KOPT-K1 (cell line): ENCODE data around the gene STXBP6.

Experiments used
- H3K27ac ChIP-seq: fragments of 200-600 bp; sonication (generic); 2 replicates; pipeline ENCODE4 v1.5.1; 2016; ENCODE audit warnings: antibody characterized with exemption, mild to moderate bottlenecking, low read depth, low read length; ENCODE audit not compliant: poor library complexity, severe bottlenecking
- H3K36me3 ChIP-seq: fragments of 200-600 bp; sonication (generic); 2 replicates; pipeline ENCODE4 v1.5.1; 2017; ENCODE audit warnings: antibody characterized with exemption, mild to moderate bottlenecking, low read length, moderate library complexity; ENCODE audit not compliant: insufficient read depth
- H3K9me3 ChIP-seq: fragments of 200-600 bp; sonication (generic); 2 replicates; pipeline ENCODE4 v1.5.1; 2017; ENCODE audit warnings: antibody characterized with exemption, low read length, mild to moderate bottlenecking; ENCODE audit not compliant: insufficient read depth, poor library complexity, severe bottlenecking

Gene STXBP6

DNA sequence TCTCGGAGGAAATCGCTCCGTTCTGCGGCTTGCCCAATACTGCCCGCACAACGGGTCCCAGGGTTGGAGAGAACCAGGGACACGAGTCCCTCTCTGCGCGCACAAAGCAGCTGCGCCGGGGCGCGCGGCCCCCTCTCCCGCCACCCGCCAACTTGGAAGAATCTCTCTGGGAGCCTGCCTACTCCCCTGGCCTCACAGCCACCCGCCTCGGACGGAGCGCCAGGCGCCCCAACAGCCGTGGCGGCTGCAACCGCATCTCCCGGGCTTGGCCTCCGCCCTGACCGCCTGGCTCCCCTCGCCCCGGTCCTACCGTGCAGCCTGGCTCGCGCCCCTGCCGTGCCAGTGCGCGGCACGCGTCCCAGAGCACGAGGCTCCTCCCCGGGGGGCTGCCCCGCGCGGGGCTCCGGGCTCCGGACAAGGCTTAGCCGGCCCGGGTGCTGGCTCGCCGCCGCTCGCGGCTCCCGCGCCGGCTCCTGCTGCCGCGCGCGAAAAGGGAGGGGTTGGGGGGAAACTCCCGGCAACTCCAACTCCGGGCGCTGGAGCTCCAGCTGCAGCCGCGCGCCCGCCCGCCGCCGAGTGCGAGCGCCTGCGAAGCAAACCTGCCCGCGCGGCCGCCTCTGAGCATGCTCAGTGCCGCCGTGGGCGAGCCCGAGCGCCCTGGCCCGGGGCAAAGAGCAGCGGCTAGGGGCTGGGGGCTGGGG, at the start of gene STXBP6:
Gene STXBP6 (minus strand): TSS at position 580 of the 701 bp plus-strand sequence. CDS start 75,329 bp downstream, outside the sequence.
- Histone ChIP-seq H3K9me3 (no peaks in the 10 kb centered on the region), H3K27ac (no peak within 1 kb of the TSS), H3K36me3 (no peaks in the 10 kb centered on the region)

DNA sequence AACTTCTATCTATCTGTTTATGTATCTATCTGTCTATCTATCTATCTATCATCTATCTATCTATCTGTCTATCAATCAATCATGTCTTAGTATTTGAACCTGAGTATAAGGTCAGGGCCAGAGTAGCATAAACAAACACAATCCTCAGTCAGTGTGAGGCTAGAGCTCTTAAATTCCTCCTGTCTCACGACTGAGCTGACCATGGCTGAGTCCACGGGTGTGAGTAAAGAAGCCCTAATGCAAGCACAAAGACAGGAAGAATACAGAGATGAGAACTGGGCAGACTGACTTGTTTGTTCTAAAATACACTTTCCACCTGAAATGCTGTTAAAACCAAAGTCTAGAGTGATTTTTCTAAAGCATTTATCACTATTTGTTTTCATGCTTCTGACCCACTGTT, 47.2 kb upstream of the STXBP6 start:
- Histone ChIP-seq H3K36me3 (no peaks in the 10 kb centered on the region), H3K27ac (no peak overlapping the region), H3K9me3 (no peaks in the 10 kb centered on the region)

DNA sequence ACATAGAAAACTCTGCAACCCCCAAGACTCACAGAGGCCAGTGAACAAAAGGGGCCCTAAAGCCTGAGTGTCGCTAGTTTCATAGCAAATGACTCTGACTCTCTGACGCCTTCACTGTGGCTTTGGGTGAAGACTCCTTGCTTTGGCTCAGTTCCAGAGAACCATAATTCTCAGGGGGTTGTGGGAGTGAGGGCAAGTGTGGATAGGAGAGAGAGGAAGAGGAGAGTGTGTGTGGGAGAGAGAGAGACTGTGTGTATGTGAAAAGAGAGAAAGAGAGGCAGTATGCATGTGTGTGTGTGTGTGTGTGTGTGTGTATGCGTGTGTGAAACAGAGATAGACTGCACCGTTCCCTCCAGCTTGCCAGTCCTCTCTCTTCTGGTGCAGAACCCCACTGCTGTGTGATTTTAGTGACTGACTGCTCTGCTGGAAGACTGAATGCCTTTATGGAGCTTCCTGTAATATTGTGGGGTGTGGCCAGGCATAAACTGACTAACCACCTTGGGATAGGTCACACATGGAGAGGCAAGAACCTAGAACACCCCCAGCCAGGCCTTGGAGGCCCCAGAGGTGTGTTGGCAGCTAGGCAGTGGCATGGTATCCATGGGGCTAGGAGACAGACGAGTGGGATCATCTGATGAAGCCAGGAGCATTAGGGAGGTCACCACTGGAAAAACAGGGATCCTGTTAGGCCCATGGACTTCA, 45.9 kb upstream of the STXBP6 start:
- Histone ChIP-seq H3K27ac (no peak overlapping the region), H3K36me3 (no peaks in the 10 kb centered on the region), H3K9me3 (no peaks in the 10 kb centered on the region)

DNA sequence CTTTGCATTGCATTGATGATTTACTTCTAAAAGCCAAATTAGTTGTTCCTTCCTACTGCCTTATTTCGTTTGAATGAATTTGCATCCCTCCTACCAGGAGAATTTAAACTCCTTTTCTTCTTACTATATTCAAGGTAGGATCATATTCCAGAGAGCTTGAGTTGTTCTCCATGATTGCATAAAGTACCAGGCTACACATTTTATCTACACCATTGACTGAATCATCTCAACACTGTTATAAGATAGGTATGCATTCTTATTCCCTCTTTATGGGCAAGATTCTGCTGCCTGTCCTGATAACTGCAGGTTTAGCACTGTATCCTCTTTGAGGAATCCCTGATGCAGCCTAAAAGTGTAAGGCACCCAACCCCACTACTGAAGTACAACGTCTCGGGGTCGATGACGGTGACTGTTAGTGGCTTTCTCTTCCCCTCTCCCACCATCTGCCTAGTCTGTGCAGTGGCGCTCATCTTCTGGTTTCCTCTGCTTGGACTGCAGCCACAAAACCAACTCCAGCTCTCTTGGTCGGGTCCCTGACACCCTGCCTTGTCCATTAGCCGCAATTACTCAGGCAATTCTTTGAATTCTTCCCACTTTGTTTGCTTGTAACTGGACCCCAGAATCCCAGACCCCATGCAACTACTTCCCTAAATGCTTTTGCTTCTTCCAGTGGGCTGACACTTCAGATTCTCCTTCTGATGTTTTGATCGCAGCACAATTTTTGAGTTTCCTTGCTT, 44.4 kb upstream of the STXBP6 start:
- no peaks in the 10 kb centered on the region for H3K9me3 ChIP-seq
- no peak overlapping the region for H3K27ac ChIP-seq
- H3K36me3 ChIP-seq: no peaks in the 10 kb centered on the region

DNA sequence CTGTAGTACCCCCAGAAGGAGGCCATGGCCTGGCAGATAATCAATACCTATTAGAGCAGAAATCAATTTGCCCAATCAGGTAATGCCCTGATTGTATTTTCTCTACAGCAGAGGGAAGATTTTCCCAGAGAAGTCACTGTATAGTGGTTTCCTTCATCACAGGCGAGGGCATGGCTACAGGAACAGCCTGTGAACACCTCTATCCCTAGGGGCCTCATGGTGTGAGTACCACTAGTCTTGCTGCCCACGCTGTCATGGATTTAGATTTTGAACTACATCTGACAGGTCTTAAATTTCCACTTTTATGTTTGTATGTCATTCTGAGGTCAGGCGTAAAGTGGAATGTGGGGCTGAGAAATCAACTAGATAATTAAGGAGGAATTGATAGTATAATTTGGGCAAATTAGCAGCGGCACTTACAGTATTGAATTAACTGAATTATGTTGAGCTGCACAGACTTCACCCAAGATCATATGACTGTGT, 42.4 kb upstream of the STXBP6 start:
- no peak overlapping the region for H3K27ac ChIP-seq
- no peaks in the 10 kb centered on the region for H3K9me3 ChIP-seq
- no peaks in the 10 kb centered on the region for H3K36me3 ChIP-seq

DNA sequence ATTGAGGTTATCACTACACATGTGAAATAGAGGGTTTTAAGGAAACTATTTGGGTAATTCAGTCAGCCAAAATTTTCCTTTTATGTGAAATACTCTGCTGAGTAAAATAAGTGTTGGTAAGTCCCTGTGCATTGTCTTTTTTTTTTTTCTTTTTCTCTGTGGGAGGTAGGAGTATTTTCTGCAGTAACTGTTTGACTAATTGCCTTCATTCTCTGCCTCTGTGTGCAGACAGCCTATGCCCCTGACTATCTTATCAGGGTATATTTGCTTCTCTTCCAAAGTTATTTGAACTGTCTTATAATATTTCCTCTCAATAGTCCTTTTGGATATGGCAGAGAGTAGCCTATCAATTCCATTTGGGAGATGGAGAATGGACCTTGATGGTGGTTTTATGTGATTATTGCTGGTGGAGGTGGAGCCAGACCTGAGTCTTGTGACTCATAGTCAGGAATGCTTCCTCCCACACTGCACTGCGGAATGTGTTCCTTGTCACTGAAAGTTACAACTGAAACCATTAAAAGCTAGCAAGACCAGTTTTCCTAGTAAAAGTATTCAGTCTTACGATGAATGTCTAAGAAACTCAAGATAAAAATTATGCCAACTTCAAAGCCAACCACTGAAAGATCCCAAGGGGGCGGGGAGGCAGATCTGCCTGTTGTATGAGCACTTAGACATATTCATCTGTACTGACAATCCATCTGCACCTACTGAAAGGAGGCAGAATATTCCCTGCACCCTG, 40.9 kb upstream of the STXBP6 start:
- no peaks in the 10 kb centered on the region for H3K36me3 ChIP-seq
- H3K9me3 ChIP-seq: no peaks in the 10 kb centered on the region
- no peak overlapping the region for H3K27ac ChIP-seq

DNA sequence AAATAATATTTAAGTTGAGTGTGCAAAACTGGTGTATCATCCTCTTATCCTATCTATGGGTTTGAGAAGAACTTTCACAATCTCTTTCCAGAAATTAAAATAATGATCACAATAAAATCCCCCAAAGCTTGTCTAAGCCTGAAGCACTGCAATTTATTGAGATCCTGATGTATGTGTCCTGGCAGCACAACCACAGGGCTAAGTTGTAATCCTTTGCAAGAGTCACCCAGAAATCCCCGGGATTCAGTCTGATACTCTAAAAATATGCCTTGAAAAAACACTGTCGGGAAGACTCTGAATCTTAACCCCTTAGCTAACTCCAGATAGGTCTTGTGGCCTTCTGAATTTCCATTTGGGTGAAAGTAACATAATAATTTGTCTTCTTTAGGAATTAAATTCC, 40.3 kb upstream of the STXBP6 start:
- H3K9me3 ChIP-seq: no peaks in the 10 kb centered on the region

DNA sequence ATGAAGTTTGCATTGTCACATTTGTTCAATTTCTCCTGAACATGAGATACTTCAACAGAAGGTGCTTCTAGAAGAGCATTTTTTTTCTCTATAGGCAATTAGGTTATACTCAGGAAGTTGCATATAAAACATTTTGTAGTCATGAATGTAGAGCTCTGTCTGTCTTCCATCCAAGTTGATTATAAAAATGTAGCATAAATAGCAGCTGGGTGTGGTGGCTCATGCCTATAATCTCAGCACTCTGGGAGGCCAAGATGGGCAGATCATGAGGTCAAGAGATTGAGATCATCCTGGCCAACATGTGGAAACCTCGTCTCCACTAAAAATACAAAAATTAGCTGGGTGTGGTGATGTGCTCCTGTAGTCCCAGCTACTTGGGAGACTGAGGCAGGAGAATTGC, 39.5 kb upstream of the STXBP6 start:
- no peak overlapping the region for H3K27ac ChIP-seq

More for the DNA sequence above, 40.3 kb upstream of the STXBP6 start:
- Histone ChIP-seq H3K27ac (no peak overlapping the region), H3K36me3 (no peaks in the 10 kb centered on the region)

DNA sequence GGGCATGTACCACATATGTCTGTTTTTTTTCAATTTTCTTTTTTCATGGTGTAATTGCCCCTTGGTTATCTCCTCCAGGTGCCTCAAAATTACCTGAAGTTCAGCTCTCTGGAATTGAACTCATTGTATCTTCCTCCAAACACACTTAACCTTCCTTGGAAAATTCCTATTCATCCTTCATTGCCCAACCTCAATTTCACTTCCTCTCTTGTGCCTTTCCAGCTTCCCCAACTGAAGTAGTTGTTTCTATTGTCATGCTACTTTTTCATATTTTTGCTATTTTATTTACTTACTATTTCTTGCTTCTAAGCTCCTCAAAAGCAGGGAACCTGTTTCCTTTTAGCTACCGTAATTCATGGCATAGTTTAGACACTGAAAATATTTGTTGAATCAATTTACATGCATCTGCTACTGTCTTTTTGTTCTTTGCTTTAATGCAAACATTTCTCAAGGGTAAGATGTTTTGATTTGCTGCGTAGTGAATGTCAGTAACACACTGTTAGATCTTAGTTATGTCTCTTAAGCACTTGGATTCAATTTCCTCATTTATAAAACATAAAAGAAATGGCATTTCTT, 37.0 kb upstream of the STXBP6 start:
- no peak overlapping the region for H3K27ac ChIP-seq
- H3K9me3 ChIP-seq: no peaks in the 10 kb centered on the region
- H3K36me3 ChIP-seq: no peaks in the 10 kb centered on the region

More for the DNA sequence above, 39.5 kb upstream of the STXBP6 start:
- Histone ChIP-seq H3K9me3 (no peaks in the 10 kb centered on the region), H3K36me3 (no peaks in the 10 kb centered on the region)

DNA sequence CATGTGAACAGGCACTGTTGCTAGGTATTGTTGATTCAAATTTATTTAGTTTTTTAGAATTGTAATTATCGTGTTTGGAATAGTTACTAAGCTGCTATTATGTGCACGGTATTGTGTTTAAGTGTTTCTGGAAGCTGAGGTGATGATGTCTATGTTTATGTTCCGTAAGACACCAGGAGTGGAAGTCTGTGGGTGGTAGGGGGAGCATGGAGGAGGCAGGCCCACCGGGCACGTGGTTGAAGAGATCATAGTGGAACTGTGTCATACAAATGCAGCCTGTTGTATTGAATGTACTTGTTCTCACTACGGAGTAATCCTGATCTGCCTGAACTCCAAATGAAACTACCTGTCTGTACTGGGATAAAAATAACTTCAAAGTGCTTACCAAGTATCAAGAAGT, 36.1 kb upstream of the STXBP6 start:
- Histone ChIP-seq H3K36me3 (no peaks in the 10 kb centered on the region), H3K9me3 (no peaks in the 10 kb centered on the region), H3K27ac (no peak overlapping the region)

DNA sequence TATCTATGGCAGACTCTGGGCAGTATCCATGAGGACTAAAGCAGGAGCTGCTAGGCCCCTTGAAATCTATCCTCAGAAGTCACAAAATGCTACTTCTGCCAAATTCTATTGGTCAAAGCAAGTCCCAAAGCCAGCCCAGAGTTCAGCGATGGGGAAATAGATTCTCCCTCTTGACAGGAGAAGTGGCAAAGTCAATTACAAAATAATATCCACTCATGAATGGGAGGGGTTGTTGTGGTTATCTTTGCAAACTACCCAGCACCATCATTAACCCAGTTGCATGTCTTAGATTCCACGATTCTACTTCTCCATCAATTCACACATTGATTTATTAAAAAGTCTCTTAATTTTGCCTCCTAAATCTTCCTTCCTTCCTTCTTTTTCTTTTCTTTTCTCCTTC, 30.7 kb upstream of the STXBP6 start:
- H3K9me3 ChIP-seq: no peaks in the 10 kb centered on the region
- H3K27ac ChIP-seq: no peak overlapping the region
- no peaks in the 10 kb centered on the region for H3K36me3 ChIP-seq

DNA sequence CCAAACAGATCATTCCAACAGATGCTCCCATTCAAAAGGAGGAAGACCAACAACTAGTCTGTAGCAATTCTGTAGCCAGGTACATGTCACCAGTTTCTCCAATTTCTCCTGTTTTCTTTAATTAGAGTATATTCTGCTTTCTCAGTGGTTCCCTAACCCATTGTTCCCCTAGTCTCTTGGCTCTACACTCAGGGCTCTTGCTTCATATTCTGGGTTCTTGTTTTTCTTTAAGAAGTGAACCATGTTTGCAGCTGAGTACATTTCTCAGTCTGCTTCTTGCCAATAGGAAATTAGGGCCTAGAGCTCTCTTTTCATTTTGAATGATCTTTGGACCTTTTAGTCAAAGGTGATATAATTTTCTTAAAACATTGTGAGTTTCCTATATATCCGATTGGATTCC, 29.4 kb upstream of the STXBP6 start:
- H3K9me3 ChIP-seq: no peaks in the 10 kb centered on the region
- H3K36me3 ChIP-seq: no peaks in the 10 kb centered on the region
- H3K27ac ChIP-seq: no peak overlapping the region

DNA sequence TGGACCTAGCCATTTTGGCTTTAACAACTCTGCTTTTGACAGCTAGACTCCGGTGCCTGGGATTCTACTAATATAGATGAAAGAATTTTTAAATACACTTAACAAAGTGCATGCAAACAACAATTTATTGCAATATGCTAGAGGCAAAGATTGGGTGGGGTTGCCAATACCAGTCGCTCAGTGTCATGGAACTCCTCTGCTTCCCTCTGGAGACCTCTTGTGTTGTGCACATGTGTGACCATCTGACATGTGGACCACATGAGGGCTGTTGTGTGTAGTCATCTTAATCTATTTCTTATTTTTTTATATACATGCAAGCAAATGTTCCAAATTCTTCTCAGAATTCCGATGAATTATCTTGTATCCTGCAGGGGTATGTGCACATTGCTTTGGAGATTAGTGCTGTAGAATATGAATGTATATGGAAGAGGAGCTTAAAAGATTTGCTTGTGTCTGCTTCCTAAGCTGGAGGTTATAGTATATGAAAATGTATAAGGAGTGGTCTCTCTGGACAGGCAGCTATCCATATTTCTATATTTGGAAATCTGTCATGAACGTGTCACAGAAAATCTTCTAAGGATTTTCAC, 24.2 kb upstream of the STXBP6 start:
- Histone ChIP-seq H3K36me3 (no peaks in the 10 kb centered on the region), H3K9me3 (no peaks in the 10 kb centered on the region), H3K27ac (no peak overlapping the region)

DNA sequence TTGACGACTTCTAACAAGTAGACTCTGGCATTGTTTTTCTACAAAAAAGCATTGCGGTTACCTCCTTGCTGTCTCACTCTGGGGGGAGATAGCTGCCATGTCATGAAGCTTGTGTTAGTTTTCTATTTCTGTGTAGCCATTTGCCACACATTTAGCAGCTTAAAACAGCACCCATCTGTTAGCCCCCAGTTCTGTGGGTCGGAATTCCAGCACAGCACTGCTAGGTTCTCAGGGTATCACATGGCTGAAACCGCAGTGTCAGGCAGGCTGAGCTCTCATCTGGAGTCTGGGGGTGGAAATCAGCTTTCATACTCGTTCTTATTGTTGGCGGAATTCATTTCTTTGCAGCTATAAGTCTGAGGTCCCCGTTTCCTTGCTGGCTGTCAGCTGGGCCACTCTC, 19.9 kb upstream of the STXBP6 start:
- H3K9me3 ChIP-seq: no peaks in the 10 kb centered on the region
- no peaks in the 10 kb centered on the region for H3K36me3 ChIP-seq
- H3K27ac ChIP-seq: no peak overlapping the region
